MM.1S (cell line): ENCODE results near the gene DDC.

Experiments
- DNase-seq: peaks from one replicate; pipeline ENCODE4 v3.0.0-alpha.2; 2015
- H2AFZ ChIP-seq: fragments of 300-600 bp; sonication (generic); 2 replicates; pipeline ENCODE4 v1.6.0; 2016; ENCODE audit warnings: antibody characterized with exemption, low read length
- H3F3A ChIP-seq: fragments of 300-600 bp; sonication (generic); 2 replicates; pipeline ENCODE4 v1.6.1; 2016; ENCODE audit warnings: mild to moderate bottlenecking, antibody characterized with exemption, low read length, moderate library complexity, mixed read lengths; ENCODE audit not compliant: insufficient read depth
- H3K27ac ChIP-seq: fragments of 300-600 bp; sonication (generic); 2 replicates; pipeline ENCODE4 v1.5.1; 2016; ENCODE audit warnings: mild to moderate bottlenecking, low read length
- H3K27me3 ChIP-seq: fragments of 300-600 bp; sonication (generic); replicated peaks from 2 replicates; pipeline ENCODE4 v1.6.0; 2016; ENCODE audit warnings: low read length; ENCODE audit not compliant: insufficient read depth
- H3K36me3 ChIP-seq: fragments of 300-600 bp; sonication (generic); replicated peaks from 2 replicates; pipeline ENCODE4 v1.6.1; 2016; ENCODE audit warnings: mild to moderate bottlenecking, low read length, mixed read lengths; ENCODE audit not compliant: insufficient read depth
- H3K4me1 ChIP-seq: fragments of 300-600 bp; sonication (generic); 2 replicates; pipeline ENCODE4 v1.6.1; 2016; ENCODE audit warnings: low read length, mixed read lengths
- H3K4me2 ChIP-seq: fragments of 300-600 bp; sonication (generic); 2 replicates; pipeline ENCODE4 v1.6.0; 2016; ENCODE audit warnings: low read depth, low read length
- H3K4me3 ChIP-seq: fragments of 300-600 bp; sonication (generic); 2 replicates; pipeline ENCODE4 v1.5.1; 2016; ENCODE audit warnings: low read length, mixed read lengths
- H3K79me2 ChIP-seq: fragments of 300-600 bp; sonication (generic); 2 replicates; pipeline ENCODE4 v1.6.1; 2016; ENCODE audit warnings: mixed run types, low read length, mixed read lengths
- H3K9ac ChIP-seq: fragments of 300-600 bp; sonication (generic); 2 replicates; pipeline ENCODE4 v1.6.1; 2016; ENCODE audit warnings: low read length, mixed read lengths
- H3K9me2 ChIP-seq: fragments of 300-600 bp; sonication (generic); replicated peaks from 2 replicates; pipeline ENCODE4 v1.6.1; 2016; ENCODE audit warnings: mild to moderate bottlenecking, low read length, mixed read lengths; ENCODE audit not compliant: insufficient read depth
- H3K9me3 ChIP-seq: fragments of 300-600 bp; sonication (generic); replicated peaks from 2 replicates; pipeline ENCODE4 v1.6.1; 2016; ENCODE audit warnings: mild to moderate bottlenecking, low read length, mixed read lengths; ENCODE audit not compliant: insufficient read depth
- H4K20me1 ChIP-seq: fragments of 300-600 bp; sonication (generic); 2 replicates; pipeline ENCODE4 v1.6.1; 2016; ENCODE audit warnings: mild to moderate bottlenecking, low read length, moderate library complexity, mixed read lengths; ENCODE audit not compliant: insufficient read depth
- EZH2 ChIP-seq: fragments of 300-600 bp; sonication (generic); optimal IDR thresholded peaks from 2 replicates; pipeline ENCODE3; 2017; ENCODE audit warnings: low read depth, mild to moderate bottlenecking, antibody characterized with exemption, low read length, mixed read lengths
- EZH2phosphoT487 ChIP-seq: fragments of 300-600 bp; sonication (generic); IDR thresholded peaks from 2 replicates; pipeline ENCODE4 v1.6.1; 2018; ENCODE audit warnings: antibody characterized with exemption, low read length
- TF ChIP-seq, protein P1 (sequence below): fragments of 300-600 bp; sonication (generic); IDR thresholded peaks from 2 replicates; pipeline ENCODE4 v1.5.1; 2016; ENCODE audit warnings: antibody characterized with exemption, low read length, mixed read lengths

Gene DDC

DNA sequence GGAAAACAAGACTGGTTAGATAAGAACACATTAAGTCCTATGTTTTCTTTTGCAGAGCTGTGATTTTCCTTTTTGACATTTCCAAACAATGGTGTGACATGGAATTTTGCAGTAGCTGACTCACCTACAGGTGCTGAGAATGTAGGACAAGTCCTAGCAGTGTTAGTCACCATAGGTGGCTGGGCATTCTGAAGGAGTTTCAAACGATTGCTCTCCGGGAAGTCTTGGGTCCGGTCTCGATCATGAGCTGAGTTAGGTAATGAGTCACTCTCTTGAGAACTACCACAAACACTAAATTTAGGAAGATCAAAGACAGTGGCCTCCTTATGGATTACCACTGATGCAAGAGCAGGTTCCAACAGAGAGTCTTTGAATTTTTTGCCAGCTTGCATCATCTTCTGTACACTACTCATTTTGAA is 118.7 kb downstream of the DDC start:
- H3K27ac ChIP-seq: no peak overlapping the region
- no peak overlapping the region for H3K4me2 ChIP-seq
- peaks cover 19% of the 10 kb centered on the region; the same call in 1 of the 2 replicates for H3K36me3 ChIP-seq
- TF ChIP-seq EZH2phosphoT487 (no peak), EZH2 (no peak)
- TF ChIP-seq, protein P1, sequence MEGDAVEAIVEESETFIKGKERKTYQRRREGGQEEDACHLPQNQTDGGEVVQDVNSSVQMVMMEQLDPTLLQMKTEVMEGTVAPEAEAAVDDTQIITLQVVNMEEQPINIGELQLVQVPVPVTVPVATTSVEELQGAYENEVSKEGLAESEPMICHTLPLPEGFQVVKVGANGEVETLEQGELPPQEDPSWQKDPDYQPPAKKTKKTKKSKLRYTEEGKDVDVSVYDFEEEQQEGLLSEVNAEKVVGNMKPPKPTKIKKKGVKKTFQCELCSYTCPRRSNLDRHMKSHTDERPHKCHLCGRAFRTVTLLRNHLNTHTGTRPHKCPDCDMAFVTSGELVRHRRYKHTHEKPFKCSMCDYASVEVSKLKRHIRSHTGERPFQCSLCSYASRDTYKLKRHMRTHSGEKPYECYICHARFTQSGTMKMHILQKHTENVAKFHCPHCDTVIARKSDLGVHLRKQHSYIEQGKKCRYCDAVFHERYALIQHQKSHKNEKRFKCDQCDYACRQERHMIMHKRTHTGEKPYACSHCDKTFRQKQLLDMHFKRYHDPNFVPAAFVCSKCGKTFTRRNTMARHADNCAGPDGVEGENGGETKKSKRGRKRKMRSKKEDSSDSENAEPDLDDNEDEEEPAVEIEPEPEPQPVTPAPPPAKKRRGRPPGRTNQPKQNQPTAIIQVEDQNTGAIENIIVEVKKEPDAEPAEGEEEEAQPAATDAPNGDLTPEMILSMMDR: no peak
- no peak overlapping the region for H3K9ac ChIP-seq
- no peaks in the 10 kb centered on the region for H3K9me2 ChIP-seq
- no peaks in the 10 kb centered on the region for H3K9me3 ChIP-seq
- no peaks in the 10 kb centered on the region for H3K27me3 ChIP-seq
- peaks cover 7% of the 10 kb centered on the region; the same call in 1 of the 2 replicates for H3K4me1 ChIP-seq
- H2AFZ ChIP-seq: no peak overlapping the region
- no peaks in the 10 kb centered on the region for H4K20me1 ChIP-seq
- peaks cover 6% of the 10 kb centered on the region for H3F3A ChIP-seq
- no peak for DNase-seq
- no peak overlapping the region for H3K4me3 ChIP-seq
- H3K79me2 ChIP-seq: peaks cover 68% of the 10 kb centered on the region

DNA sequence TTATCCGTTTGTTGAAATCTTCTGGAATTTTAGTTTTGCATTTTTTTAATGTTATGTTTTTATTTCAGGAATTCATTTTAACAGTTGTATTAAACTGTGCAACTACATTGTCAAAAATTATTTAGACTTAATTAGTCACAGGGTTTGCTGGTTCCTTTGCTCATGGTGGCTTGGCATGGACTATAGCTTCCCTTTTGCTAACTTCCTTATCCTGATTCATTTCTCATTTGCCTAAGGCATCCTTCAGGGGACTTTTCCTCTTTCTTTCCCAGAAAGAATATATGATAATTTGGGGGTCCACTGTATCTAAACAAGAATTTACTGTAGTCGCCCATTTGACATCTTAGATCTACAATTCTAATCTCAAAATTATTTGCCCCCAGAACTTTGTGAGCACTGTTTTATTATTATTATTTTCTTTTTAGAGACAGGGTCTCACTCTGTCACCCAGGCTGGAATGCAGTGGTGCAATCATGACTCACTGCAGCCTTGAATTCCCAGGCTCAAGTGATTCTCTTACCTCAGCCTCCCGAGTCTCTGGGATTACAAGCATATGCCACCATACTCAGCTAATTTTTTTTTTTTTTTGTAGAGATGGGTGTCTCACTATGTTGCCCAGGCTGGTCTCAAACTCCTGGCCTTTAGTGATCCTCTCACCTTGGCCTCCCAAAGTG is 128.9 kb downstream of the DDC start:
- H3K27me3 ChIP-seq: no peaks in the 10 kb centered on the region
- H2AFZ ChIP-seq: no peak overlapping the region
- H3K27ac ChIP-seq: no peak overlapping the region
- no peak overlapping the region for H3K4me3 ChIP-seq
- no peak overlapping the region for H3K4me2 ChIP-seq
- no peaks in the 10 kb centered on the region for H3K79me2 ChIP-seq
- H3K9me3 ChIP-seq: no peaks in the 10 kb centered on the region
- H3K9me2 ChIP-seq: no peaks in the 10 kb centered on the region
- H4K20me1 ChIP-seq: no peaks in the 10 kb centered on the region
- no peaks in the 10 kb centered on the region for H3K4me1 ChIP-seq
- DNase-seq: no peak
- no peak for TF ChIP-seq EZH2
- no peak for TF ChIP-seq EZH2phosphoT487
- TF ChIP-seq, protein P1: no peak
- no peaks in the 10 kb centered on the region for H3F3A ChIP-seq
- H3K36me3 ChIP-seq: peaks cover 4% of the 10 kb centered on the region; the same call in 1 of the 2 replicates
- no peak overlapping the region for H3K9ac ChIP-seq

DNA sequence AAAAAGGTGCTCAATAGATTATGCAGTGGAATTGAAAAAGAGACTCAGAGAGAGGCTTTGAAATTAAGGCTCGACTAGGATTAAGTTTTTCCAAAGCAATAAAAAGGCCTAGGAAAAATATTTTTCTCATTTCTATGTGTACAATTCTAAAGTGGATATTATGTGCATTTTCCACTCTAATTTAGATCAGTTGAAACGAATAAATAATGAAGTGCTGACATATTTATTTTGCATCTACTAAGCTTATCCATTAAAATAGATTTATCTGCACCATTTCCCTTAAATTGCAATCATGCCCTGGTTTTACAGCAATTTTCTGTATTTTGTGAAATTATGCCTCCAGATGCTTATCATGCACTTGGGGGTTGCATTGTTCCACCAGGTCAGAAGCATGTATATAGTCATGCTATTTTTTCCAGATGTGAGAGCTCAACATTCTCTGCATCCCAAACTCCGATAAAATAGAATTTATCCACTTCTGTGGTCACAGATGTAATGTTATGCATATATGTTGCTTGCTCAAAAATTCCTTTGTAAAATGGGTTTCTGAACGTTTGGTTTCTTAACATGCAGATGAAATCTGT is 133.4 kb downstream of the DDC start:
- H3K4me2 ChIP-seq: no peak overlapping the region
- TF ChIP-seq, protein P1: no peak
- no peak for TF ChIP-seq EZH2
- TF ChIP-seq EZH2phosphoT487: no peak

More for the DNA sequence above, 133.4 kb downstream of the DDC start:
- no peak for DNase-seq
- H3K9me3 ChIP-seq: no peaks in the 10 kb centered on the region
- H3F3A ChIP-seq: no peaks in the 10 kb centered on the region
- no peaks in the 10 kb centered on the region for H3K79me2 ChIP-seq
- no peaks in the 10 kb centered on the region for H3K36me3 ChIP-seq
- H3K27me3 ChIP-seq: no peaks in the 10 kb centered on the region
- H2AFZ ChIP-seq: no peak overlapping the region
- no peak overlapping the region for H3K4me3 ChIP-seq
- no peaks in the 10 kb centered on the region for H3K4me1 ChIP-seq
- no peak overlapping the region for H3K27ac ChIP-seq
- H3K9me2 ChIP-seq: no peaks in the 10 kb centered on the region
- H4K20me1 ChIP-seq: no peaks in the 10 kb centered on the region
- H3K9ac ChIP-seq: no peak overlapping the region
